Epithelial cell of umbilical artery (primary cell): ENCODE data around the gene ODF4. TPM values are rescaled to one million over a fixed set of nuclear protein-coding genes. Genes with fewer than 3 reads are reported as not detected.

Experiments used
- total RNA-seq: library from RNA; depleted of rRNA; stranded (reverse); fragments of >200 nt; gene quantifications from 2 replicates; pipeline ENCODE4 v1.2.3, GENCODE V29; 2014

Gene ODF4
- total RNA-seq: not detected in 2 replicates

GRCh38 chr17:8339540-8339939 is at the start of gene ODF4:
Gene ODF4 (plus strand): TSS chr17:8339840. CDS start chr17:8340052, 212 bp downstream.

GRCh38 chr17:8376271-8377067 is 36.8 kb downstream of the ODF4 start, which contains the start of gene KRABD2:
Gene KRABD2 (minus strand): TSS chr17:8376704.

GRCh38 chr17:8383143-8383822 is 43.6 kb downstream of the ODF4 start, which contains the start of gene RPL26:
Gene RPL26 (minus strand): TSS chr17:8383193. CDS start chr17:8382310, 883 bp downstream.

Other genes starting within 250 kb of the ODF4 start
- gene ALOXE3, start 221.3 kb upstream of the ODF4 start, total RNA-seq: under 0.01 TPM in 1 of 2 replicates, not detected in the other
- gene HES7, start 215.7 kb upstream of the ODF4 start, total RNA-seq: not detected in 2 replicates
- 2.9 and 3.2 TPM in 2 replicates for gene PER1, start 187.4 kb upstream of the ODF4 start, total RNA-seq
- 4.2 and 8.1 TPM in 2 replicates for gene VAMP2, start 176.9 kb upstream of the ODF4 start, total RNA-seq
- 24.8 and 44.5 TPM in 2 replicates for gene TMEM107, start 163.5 kb upstream of the ODF4 start, total RNA-seq
- gene BORCS6, start 149.7 kb upstream of the ODF4 start, total RNA-seq: 9.1 and 9.3 TPM in 2 replicates
- 41.3 and 62.6 TPM in 2 replicates for gene AURKB, start 129.3 kb upstream of the ODF4 start, total RNA-seq
- 3.6 and 5.0 TPM in 2 replicates for gene CTC1, start 91.8 kb upstream of the ODF4 start, total RNA-seq
- 37.0 and 39.2 TPM in 2 replicates for gene PFAS, start 90.6 kb upstream of the ODF4 start, total RNA-seq
- gene RANGRF, start 51.2 kb upstream of the ODF4 start, total RNA-seq: 13.3 and 16.3 TPM in 2 replicates
- 0.15 and 1.3 TPM in 2 replicates for gene SLC25A35, start 44.4 kb upstream of the ODF4 start, total RNA-seq
- 14.0 and 16.3 TPM in 2 replicates for gene ARHGEF15, start 29.6 kb upstream of the ODF4 start, total RNA-seq
- 4,516 and 5,400 TPM in 2 replicates for gene RPL26, start 43.4 kb downstream of the ODF4 start, total RNA-seq
- gene RNF222, start 58.0 kb downstream of the ODF4 start, total RNA-seq: not detected in 2 replicates
- gene NDEL1, start 96.0 kb downstream of the ODF4 start, total RNA-seq: 34.2 and 39.3 TPM in 2 replicates